GM12891 (cell line): ENCODE data around the gene SMIM43.

Source experiments
- POLR2A ChIP-seq: IDR thresholded peaks from 2 replicates; pipeline ENCODE4 v1.6.1; 2011; ENCODE audit warnings: low read depth, low read length, control low read depth
- POLR2AphosphoS5 ChIP-seq: IDR thresholded peaks from 2 replicates; pipeline ENCODE4 v1.6.1; 2011; ENCODE audit warnings: low read depth, low read length, control low read depth

DNA sequence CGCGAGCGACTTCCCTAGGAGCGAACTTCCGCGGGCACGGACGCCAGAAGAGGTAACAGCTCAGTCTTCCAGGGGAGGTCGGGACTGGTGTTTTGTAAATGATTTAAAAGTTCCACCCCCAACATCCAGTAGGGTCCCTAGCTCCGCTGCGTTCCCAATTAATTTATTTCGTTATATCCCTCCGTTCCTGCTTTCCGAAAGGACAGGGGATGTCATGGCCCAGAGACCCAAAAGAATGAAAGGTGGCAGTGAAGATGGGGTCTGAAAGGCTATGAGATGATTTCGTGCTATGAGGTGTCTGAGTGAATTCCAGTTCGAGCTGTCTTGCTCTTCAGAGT, 373 bp upstream of the SMIM43 start:
- TF ChIP-seq POLR2AphosphoS5, result no peak
- no peak for TF ChIP-seq POLR2A
